Measurements from ENCODE around the gene DIAPH3.

The DIAPH3 gene

DNA sequence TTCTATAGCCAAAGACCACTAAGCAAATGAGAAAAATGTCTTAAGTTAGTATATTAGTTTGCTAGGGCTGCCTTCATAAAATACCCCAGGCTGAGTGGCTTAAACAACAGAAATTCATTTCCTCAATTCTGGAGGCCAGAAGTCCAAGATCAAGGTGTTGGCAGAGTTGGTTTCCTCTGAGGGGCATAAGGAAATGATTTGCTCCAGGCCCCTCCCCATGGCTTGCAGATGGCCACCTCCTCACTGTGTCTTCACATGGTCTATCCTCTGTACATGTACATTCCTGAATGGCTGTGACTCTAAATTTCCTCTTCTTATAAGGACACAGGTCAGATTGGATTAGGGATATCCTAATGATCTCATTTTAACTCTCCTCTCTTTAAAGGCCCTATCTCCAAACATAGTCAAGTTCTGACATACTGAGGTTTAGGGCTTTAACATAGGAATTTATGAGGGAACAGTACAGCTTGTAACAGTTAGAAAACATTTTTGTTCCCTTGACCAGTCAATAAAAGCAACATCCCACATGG lies 307.4 kb downstream of the DIAPH3 start:
- Mint-ChIP-seq H3K4me1 (peaks cover 5% of the 10 kb centered on the region), H3K27ac (no peak overlapping the region)

GRCh38 chr13:59846845-59847620 lies 316.7 kb downstream of the DIAPH3 start:
- Mint-ChIP-seq H3K4me1 (no peaks in the 10 kb centered on the region), H3K27me3 (ENCODE audit: low read depth, poor library complexity) (no peaks in the 10 kb centered on the region), H3K27ac (no peak overlapping the region), H3K36me3 (ENCODE audit: low read depth) (peaks cover 5% of the 10 kb centered on the region), H3K9me3 (peaks cover 9% of the 10 kb centered on the region), H3K4me3 (no peak overlapping the region)
- DNase-seq: no peak
- TF ChIP-seq, protein P1, sequence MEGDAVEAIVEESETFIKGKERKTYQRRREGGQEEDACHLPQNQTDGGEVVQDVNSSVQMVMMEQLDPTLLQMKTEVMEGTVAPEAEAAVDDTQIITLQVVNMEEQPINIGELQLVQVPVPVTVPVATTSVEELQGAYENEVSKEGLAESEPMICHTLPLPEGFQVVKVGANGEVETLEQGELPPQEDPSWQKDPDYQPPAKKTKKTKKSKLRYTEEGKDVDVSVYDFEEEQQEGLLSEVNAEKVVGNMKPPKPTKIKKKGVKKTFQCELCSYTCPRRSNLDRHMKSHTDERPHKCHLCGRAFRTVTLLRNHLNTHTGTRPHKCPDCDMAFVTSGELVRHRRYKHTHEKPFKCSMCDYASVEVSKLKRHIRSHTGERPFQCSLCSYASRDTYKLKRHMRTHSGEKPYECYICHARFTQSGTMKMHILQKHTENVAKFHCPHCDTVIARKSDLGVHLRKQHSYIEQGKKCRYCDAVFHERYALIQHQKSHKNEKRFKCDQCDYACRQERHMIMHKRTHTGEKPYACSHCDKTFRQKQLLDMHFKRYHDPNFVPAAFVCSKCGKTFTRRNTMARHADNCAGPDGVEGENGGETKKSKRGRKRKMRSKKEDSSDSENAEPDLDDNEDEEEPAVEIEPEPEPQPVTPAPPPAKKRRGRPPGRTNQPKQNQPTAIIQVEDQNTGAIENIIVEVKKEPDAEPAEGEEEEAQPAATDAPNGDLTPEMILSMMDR (IDR thresholded peaks at IDR 0.05): no peak

More for the DNA sequence above, 307.4 kb downstream of the DIAPH3 start:
- Mint-ChIP-seq H3K27me3 (ENCODE audit: low read depth, poor library complexity) (no peaks in the 10 kb centered on the region), H3K36me3 (ENCODE audit: low read depth) (peaks cover 15% of the 10 kb centered on the region), H3K9me3 (peaks cover 5% of the 10 kb centered on the region), H3K4me3 (no peak overlapping the region)
- DNase-seq: no peak
- TF ChIP-seq, protein P1 (IDR thresholded peaks at IDR 0.05): no peak

DNA sequence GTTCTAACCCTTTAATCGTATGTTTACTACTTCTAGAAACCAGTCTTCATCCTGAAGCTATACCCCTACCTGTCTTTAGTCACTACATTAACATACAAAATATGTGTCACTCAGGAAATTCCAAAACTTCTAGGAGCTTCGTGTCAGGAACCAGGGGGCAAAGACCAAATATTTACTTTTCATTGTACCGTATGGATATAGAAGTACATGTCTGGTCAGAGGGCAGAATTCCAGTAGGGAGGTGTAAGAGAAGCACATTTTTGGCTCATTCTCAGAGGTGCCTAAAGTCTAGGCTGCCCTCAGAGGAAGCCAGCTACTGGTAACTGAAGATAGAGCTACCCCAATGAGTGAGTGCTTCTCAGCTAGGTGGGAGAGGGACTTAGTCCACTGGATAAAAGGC lies 320.7 kb downstream of the DIAPH3 start:
- Mint-ChIP-seq H3K27ac (no peak overlapping the region), H3K27me3 (ENCODE audit: low read depth, poor library complexity) (no peaks in the 10 kb centered on the region), H3K4me1 (no peaks in the 10 kb centered on the region), H3K36me3 (ENCODE audit: low read depth) (no peaks in the 10 kb centered on the region), H3K4me3 (no peak overlapping the region), H3K9me3 (no peaks in the 10 kb centered on the region)
- DNase-seq: no peak
- TF ChIP-seq, protein P1 (IDR thresholded peaks at IDR 0.05): no peak

DNA sequence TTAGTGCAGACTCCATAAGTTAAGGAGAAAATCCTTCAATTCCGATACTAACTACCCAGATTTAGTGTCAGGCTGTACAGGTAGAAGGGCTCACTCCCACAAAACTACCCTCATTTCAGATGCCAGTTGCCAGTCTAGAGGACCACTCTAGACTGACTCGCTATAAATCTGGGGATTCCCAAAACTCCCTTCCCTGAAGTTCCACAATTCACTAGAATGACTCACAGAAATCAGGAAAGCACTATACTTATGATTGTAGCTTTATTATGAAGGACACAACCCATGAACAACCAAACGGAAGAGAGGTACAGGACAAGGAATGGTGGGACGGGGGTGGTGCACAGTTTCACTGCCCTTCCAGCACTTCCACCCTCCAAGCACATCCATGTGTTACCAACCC lies 321.2 kb downstream of the DIAPH3 start:
- Mint-ChIP-seq H3K27me3 (ENCODE audit: low read depth, poor library complexity) (no peaks in the 10 kb centered on the region), H3K4me1 (no peaks in the 10 kb centered on the region), H3K36me3 (ENCODE audit: low read depth) (no peaks in the 10 kb centered on the region), H3K9me3 (no peaks in the 10 kb centered on the region), H3K4me3 (no peak overlapping the region), H3K27ac (no peak overlapping the region)
- no peak for DNase-seq
- TF ChIP-seq, protein P1 (IDR thresholded peaks at IDR 0.05): no peak

GRCh38 chr13:59839186-59839585 lies 324.5 kb downstream of the DIAPH3 start:
- H3K27ac Mint-ChIP-seq: no peak overlapping the region
- TF ChIP-seq, protein P1 (IDR thresholded peaks at IDR 0.05): no peak
- no peak overlapping the region for H3K4me3 Mint-ChIP-seq

DNA sequence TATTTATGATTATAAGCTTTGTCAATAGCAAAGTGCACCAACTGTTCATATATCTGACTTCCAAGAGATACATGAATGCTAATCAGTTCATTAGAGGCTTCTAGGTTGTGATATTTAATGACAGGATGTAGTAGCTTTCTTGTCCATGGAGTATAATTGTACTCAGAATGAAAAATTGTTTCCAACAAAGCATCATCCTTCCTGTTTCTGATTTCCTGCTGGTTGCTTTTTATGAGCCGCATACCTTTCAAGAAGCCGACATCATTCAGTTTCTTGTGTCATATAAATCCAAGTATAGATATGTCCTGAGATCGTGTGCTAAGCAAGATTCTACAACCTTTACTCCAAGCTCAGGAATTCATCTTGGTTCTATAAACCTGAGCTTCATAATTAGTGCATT lies 326.6 kb downstream of the DIAPH3 start:
- no peak for DNase-seq
- H3K4me1 Mint-ChIP-seq: no peaks in the 10 kb centered on the region
- no peaks in the 10 kb centered on the region for H3K27me3 Mint-ChIP-seq (ENCODE audit: low read depth, poor library complexity)
- no peak overlapping the region for H3K4me3 Mint-ChIP-seq
- H3K27ac Mint-ChIP-seq: no peak overlapping the region
- H3K9me3 Mint-ChIP-seq: no peaks in the 10 kb centered on the region
- no peaks in the 10 kb centered on the region for H3K36me3 Mint-ChIP-seq (ENCODE audit: low read depth)
- TF ChIP-seq, protein P1 (IDR thresholded peaks at IDR 0.05): no peak

More at GRCh38 chr13:59839186-59839585, 324.5 kb downstream of the DIAPH3 start:
- no peaks in the 10 kb centered on the region for H3K9me3 Mint-ChIP-seq
- no peaks in the 10 kb centered on the region for H3K36me3 Mint-ChIP-seq (ENCODE audit: low read depth)
- H3K4me1 Mint-ChIP-seq: no peaks in the 10 kb centered on the region
- no peak for DNase-seq
- no peaks in the 10 kb centered on the region for H3K27me3 Mint-ChIP-seq (ENCODE audit: low read depth, poor library complexity)
